ENCODE data around the gene REXO4. TPM values are rescaled to one million over a fixed set of nuclear protein-coding genes. Genes with fewer than 3 reads are reported as not detected.

REXO4 gene
- total and polyA plus RNA-seq, 2 of the 8 experiments (the other 6 are each of a cell fraction or from before 2014, with no cell fraction given), result 19.1 to 38.3 TPM

- Histone ChIP-seq H2AK5ac (ENCODE audit: low read depth, low read length) (no peak overlapping the region), H2BK5ac (ENCODE audit: low read depth, low read length) (no peak overlapping the region), H2BK15ac (ENCODE audit: low read length) (no peak overlapping the region), H3K18ac (ENCODE audit: extremely low read depth, low read length) (no peak overlapping the region), H2BK120ac (replicated peaks; ENCODE audit: low read depth, low read length) (no peak overlapping the region), H2AFZ (ENCODE audit: low read length) (no peak overlapping the region), H4K20me1 (replicated peaks in 1 of 2; ENCODE audit: control insufficient read depth in 1 of 2, insufficient read depth in 2 of 2, low read length in 2 of 2) (peaks cover 0 to 5% of the 10 kb centered on the region in 2 experiments), H3K23me2 (ENCODE audit: low read depth, low read length) (no peaks in the 10 kb centered on the region), H3K27ac (ENCODE audit: low read depth, low read length) (no peak overlapping the region), H3K56ac (replicated peaks; ENCODE audit: insufficient read length, low read depth, low read length) (no peak overlapping the region), H3K36me3 (ENCODE audit: control insufficient read depth in 2 of 4, insufficient read depth in 4 of 4, low read length in 3 of 4) (no peaks in the 10 kb centered on the region), H2BK20ac (ENCODE audit: low read length) (no peak overlapping the region), H3K23ac (ENCODE audit: insufficient read length) (no peak overlapping the region), H3K4me1 (replicated peaks in 1 of 4; ENCODE audit: control insufficient read depth in 3 of 4, insufficient read depth in 4 of 4, low read length in 3 of 4) (no peaks in the 10 kb centered on the region), H3K4me3 (ENCODE audit: extremely low read depth in 1 of 4, insufficient read depth in 2 of 4, low read depth in 3 of 4, low read length in 4 of 4) (no peak overlapping the region), H3K79me2 (ENCODE audit: control insufficient read depth in 1 of 2, insufficient read depth in 2 of 2, low read length in 2 of 2) (no peaks in the 10 kb centered on the region), H3K79me1 (ENCODE audit: low read depth, low read length) (no peaks in the 10 kb centered on the region), H3K27me3 (replicated peaks in 1 of 4; ENCODE audit: control insufficient read depth in 3 of 4, extremely low read depth in 1 of 4, insufficient read depth in 3 of 4, low read length in 3 of 4) (no peaks in the 10 kb centered on the region), H4K5ac (ENCODE audit: insufficient read length, low read depth, low read length) (no peak overlapping the region), H4K91ac (replicated peaks; ENCODE audit: insufficient read length, low read length) (no peak overlapping the region), H3K4ac (replicated peaks; ENCODE audit: insufficient read length, low read depth, low read length) (no peak overlapping the region), H4K8ac (ENCODE audit: extremely low read depth, insufficient read depth, low read length) (peak overlapping the region; percentile 85), H3K14ac (ENCODE audit: insufficient read length) (no peak overlapping the region), H3K9me3 (ENCODE audit: insufficient read depth in 2 of 2, low read depth in 1 of 2, low read length in 1 of 2) (no peaks in the 10 kb centered on the region), H3K9ac (replicated peaks in 1 of 4; ENCODE audit: extremely low read depth in 1 of 4, low read depth in 3 of 4, low read length in 3 of 4) (no peak overlapping the region), H3K4me2 (ENCODE audit: insufficient read depth in 1 of 2, low read depth in 2 of 2, low read length in 2 of 2) (no peak overlapping the region), H2BK12ac (ENCODE audit: low read depth, low read length) (no peak overlapping the region)
- DNase-seq (ENCODE audit: low read depth in 1 of 2, low spot score in 2 of 2) (no peak), FAIRE-seq (no peak)
- TF ChIP-seq POLR2A (IDR thresholded peaks at IDR 0.05; ENCODE audit: control extremely low read depth in 1 of 2, low read depth in 2 of 2, low read length in 2 of 2) (no peak), RBBP5 (IDR thresholded peaks at IDR 0.05; ENCODE audit: borderline replicate concordance, low read depth, low read length) (no peak), CHD2 (IDR thresholded peaks at IDR 0.05; ENCODE audit: low read length) (no peak), HDAC2 (IDR thresholded peaks at IDR 0.05; ENCODE audit: borderline replicate concordance in 1 of 2, low read depth in 2 of 2, low read length in 2 of 2) (no peak), SIRT6 (IDR thresholded peaks at IDR 0.05; ENCODE audit: low read length) (no peak), KDM5A (IDR thresholded peaks at IDR 0.05; ENCODE audit: low read length) (no peak), ATF3 (IDR thresholded peaks at IDR 0.05; ENCODE audit: insufficient read depth, low read depth, low read length) (no peak), JUND (IDR thresholded peaks at IDR 0.05; ENCODE audit: low read length) (no peak), KDM1A (IDR thresholded peaks at IDR 0.05; ENCODE audit: borderline replicate concordance, low read length) (no peak), SIX5 (IDR thresholded peaks at IDR 0.05; ENCODE audit: low read depth, low read length) (no peak), ZNF274 (IDR thresholded peaks at IDR 0.05; ENCODE audit: borderline replicate concordance, extremely low read depth, low read length) (no peak)
- ChIA-PET POLR2A (ENCODE audit: partially characterized antibody) (interaction anchor here (0.7 kb wide), 1 partner anchor 20 kb away, joined by 3 read pairs; no protein-coding TSS in a partner anchor), CTCF (ENCODE audit: partially characterized antibody) (interaction anchor here (1.3 to 7.2 kb wide), 7 partner anchors 8 to 41 kb away, joined by 3 to 64 read pairs (median 8); partner anchors contain the start of genes ADAMTS13 and CACFD1)
- 88% methylated on average over 23 of the region's 23 CpGs; no CpG with 5 or more reads in 1 of the 2 experiments for WGBS, 2 experiments (ENCODE audit: extremely low coverage in 1 of 2, insufficient coverage in 1 of 2, insufficient read length in 1 of 2, insufficient replicate concordance in 2 of 2, low coverage in 1 of 2, low lambda C conversion rate in 2 of 2, missing lambda C conversion rate in 1 of 2)
Measured at GRCh38 chr9:133445293-133445969, 27.6 kb upstream of the REXO4 start.

Measured in H1 (cell line).